Breast epithelium (tissue), 3 donors: Measurements from ENCODE around the gene RIOX2.
A peak's percentile ranks its signal among the peaks of the same experiment; 100 is the strongest.

Experiments used
- CTCF ChIP-seq, 3 donors: fragments of 450-650 bp; IDR thresholded peaks; one replicate each; pipeline ENCODE4 v1.5.1; 2016 to 2017; ENCODE audit warnings: antibody characterized with exemption in 3 of 3, mild to moderate bottlenecking in 3 of 3, moderate library complexity in 3 of 3
- POLR2A ChIP-seq: fragments of 450-650 bp; IDR thresholded peaks from one replicate; pipeline ENCODE4 v1.6.1; 2016; ENCODE audit warnings: antibody characterized with exemption, mild to moderate bottlenecking, moderate library complexity

- TF ChIP-seq CTCF (IDR thresholded peaks at IDR 0.05), result peak in 1 of 3 donors; percentile 26
- no peak for TF ChIP-seq POLR2A
These were observed 4.3 kb downstream of the RIOX2 start for GRCh38 chr3:97967966-97968365.
